Stimulated activated CD4-positive, alpha-beta T cell treated with anti-CD3 and anti-CD28 coated beads, TNF-alpha, amount 100 ng/mL, for 4 hours (primary cell): ENCODE data around the gene PIEZO1.

Experiments
- DNase-seq, 3 experiments: peaks; one replicate each; pipeline ENCODE4 v3.0.0-alpha.2; 2020; ENCODE audit warnings: low read depth in 3 of 3

PIEZO1 gene

GRCh38 chr16:88721815-88722755 lies 62.9 kb downstream of the PIEZO1 start:
- no peak for DNase-seq

- DNase-seq = no peak
These were observed 63.8 kb downstream of the PIEZO1 start for GRCh38 chr16:88721236-88721635.

- no peak for DNase-seq
These were observed 64.5 kb downstream of the PIEZO1 start for GRCh38 chr16:88720396-88720970.

- no peak for DNase-seq
These were observed 65.1 kb downstream of the PIEZO1 start for GRCh38 chr16:88719933-88720296.

- DNase-seq = no peak
These were observed 65.6 kb downstream of the PIEZO1 start for GRCh38 chr16:88719267-88719932.

GRCh38 chr16:88718178-88718577 lies 66.8 kb downstream of the PIEZO1 start:
- no peak for DNase-seq

GRCh38 chr16:88716601-88717001 lies 68.4 kb downstream of the PIEZO1 start:
- DNase-seq = no peak

GRCh38 chr16:88716201-88716600 lies 68.8 kb downstream of the PIEZO1 start:
- no peak for DNase-seq

GRCh38 chr16:88715312-88716190 lies 69.5 kb downstream of the PIEZO1 start:
- DNase-seq = no peak

- no peak for DNase-seq
These were observed 70.4 kb downstream of the PIEZO1 start for GRCh38 chr16:88714420-88715302.

GRCh38 chr16:88713568-88714419 lies 71.2 kb downstream of the PIEZO1 start:
- no peak for DNase-seq

GRCh38 chr16:88713054-88713453 lies 72.0 kb downstream of the PIEZO1 start:
- DNase-seq = no peak

GRCh38 chr16:88712362-88712979 lies 72.5 kb downstream of the PIEZO1 start:
- DNase-seq = no peak

- no peak for DNase-seq
These were observed 73.2 kb downstream of the PIEZO1 start for GRCh38 chr16:88711750-88712340.

GRCh38 chr16:88710556-88710955 lies 74.5 kb downstream of the PIEZO1 start:
- no peak for DNase-seq

- DNase-seq = no peak
These were observed 77.8 kb downstream of the PIEZO1 start for GRCh38 chr16:88706965-88707826.

- DNase-seq = peak; percentile 84 to 91 (median 87)
These were observed 78.6 kb downstream of the PIEZO1 start, which contains the start of the genes CTU2 and RNF166 for GRCh38 chr16:88706229-88706964. CTU2 (plus strand) TSS chr16:88706503; CDS start chr16:88706531, 28 bp downstream. RNF166 (minus strand) TSS chr16:88706408; CDS start chr16:88706325, 83 bp downstream.
